GM19035 (cell line): ENCODE results near the gene PTGES2.
"Not testable (repeated sequence)": the region's sequence is repeated elsewhere in the genome, so short reads cannot be mapped to it uniquely, and the experiment has no call there.

ENCODE experiments used
- ATAC-seq: cut with Tn5 transposase; IDR thresholded peaks from one replicate; pipeline ENCODE4 v1.9.1; 2021; ENCODE audit not compliant: unreplicated experiment

PTGES2 gene

DNA sequence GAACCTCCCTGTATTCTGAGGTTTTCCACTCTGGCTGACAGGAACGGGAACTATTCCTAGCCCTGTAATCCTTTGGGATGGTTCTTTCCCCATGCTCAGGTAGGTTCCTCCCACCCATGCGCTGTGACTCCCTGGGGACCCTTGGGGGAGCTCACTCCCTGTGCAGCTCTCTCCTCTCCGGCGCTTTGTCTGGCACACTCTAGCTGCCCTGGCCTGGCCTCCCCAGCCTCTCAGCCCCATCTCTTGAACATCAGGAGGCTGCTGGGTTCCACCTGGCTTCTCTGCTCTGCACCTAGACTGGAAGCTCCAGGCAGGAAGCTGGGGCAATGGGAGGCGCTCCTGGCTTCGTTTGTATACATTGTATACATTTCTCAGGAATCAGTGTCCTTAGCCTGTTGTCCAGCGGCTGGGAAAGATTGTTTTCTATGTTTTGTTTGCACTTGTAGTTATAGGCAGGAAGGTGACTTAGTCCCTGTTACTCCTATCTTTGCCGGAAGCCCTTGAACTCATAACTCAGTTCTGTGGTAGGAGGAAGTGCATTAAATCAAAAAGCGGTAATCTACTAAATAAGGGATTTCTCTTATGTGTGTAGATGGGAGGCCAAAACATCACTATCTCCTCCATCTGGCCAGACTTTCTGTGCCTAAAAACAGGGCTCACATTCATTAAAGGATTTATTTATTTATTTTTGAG, 39.1 kb downstream of the PTGES2 start:
- no peak for ATAC-seq

DNA sequence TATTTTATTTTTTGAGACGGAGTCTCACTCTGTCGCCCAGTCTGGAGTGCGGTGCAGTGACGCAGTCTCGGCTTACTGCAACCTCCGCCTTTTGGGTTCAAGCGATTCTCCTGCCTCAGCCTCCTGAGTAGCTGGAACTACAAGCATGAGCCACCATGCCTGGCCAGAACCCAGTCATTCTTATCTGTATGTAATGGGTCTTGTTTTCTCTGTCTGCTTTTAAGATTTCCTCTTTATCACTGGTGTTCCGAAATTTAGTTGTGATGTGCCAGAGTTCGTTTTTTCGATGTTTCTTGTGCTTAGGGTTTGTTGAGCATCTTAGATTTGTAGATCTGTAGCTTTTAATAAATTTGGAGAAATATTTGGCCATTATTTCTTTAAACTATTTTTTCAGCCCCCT, 40.3 kb downstream of the PTGES2 start:
- ATAC-seq, result no peak

DNA sequence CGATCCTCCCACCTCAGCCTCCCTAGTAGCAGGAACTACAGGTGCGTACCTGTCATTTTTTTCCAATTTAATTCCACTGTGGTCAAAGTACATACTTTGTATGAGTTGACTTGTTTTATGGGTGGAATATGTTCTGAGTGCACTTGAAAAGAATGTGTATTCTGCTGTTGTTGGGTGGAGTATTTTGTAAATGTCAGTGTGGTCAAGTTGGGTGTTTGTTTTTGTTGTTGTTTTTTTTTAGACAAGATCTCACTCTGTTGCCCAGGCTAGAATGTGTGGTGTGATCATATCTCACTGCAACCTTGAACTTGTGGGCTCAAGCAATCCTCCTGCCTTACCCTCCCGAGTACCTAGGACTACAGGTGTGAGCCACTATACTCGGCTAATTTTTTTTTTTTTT, 41.6 kb downstream of the PTGES2 start:
- no peak for ATAC-seq

DNA sequence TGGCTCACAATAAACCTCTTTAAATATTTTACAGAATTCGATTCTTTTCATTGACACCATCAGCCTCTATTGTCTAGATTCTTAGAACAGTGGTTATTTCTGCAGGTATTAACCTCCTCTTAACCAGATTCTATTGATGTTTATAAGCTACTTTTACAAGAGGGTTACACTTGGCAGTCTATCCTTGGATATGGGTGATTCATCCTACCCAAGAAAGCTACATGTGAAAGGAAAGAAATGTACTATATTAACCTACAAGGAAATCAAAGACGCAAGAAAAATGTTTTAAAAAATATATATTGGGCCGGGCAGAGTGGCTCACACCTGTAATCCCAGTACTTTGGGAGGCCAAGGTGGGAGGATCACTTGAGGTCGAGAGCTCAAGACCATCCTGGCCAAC, 42.8 kb downstream of the PTGES2 start:
- ATAC-seq, result no peak

DNA sequence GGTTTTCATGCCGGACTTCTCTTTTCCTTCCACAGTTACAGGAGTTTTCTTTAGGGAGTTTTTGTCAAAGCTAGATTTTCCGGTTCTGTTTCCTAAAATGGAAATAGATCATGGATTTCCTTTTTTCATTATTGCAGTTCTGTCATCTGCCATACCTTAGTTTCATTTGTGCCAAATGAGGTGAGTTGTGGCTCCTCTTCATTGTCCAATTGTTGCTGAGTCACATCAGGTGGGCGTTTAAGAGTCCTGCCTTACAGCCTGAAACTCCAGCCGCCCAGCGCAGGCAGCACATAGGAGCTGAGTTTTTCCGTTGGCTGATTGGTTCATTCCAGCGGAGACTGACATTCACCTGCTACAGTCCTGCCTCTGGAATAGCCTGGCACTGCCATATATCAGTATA, 45.4 kb downstream of the PTGES2 start:
- ATAC-seq, result no peak

GRCh38 chr9:128081056-128081455, 46.5 kb downstream of the PTGES2 start:
- ATAC-seq, result no peak

DNA sequence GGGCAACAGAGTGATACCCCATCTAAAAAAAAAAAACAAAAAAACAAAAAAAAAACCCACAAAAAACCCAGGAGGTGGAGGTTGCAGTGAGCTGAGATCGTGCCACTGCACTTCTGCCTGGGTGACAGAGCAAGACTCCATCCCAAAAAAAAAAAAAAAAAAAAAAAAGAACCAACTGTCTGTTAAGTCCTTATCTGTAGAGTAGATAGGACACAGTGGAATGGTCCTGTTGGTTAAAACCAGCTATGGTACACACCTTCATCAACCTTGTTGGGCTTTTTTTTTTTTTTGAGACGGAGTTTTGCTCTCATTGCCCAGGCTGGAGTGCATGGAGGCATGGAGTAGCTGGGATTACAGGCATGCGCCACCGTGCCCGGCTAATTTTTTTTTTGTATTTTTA, 47.3 kb downstream of the PTGES2 start:
- ATAC-seq, result no peak

- ATAC-seq, result no peak
These were observed 48.8 kb downstream of the PTGES2 start for GRCh38 chr9:128078504-128079434.

GRCh38 chr9:128077847-128078503, 49.6 kb downstream of the PTGES2 start:
- ATAC-seq, result no peak

GRCh38 chr9:128073253-128073886, 54.2 kb downstream of the PTGES2 start:
- no peak for ATAC-seq

DNA sequence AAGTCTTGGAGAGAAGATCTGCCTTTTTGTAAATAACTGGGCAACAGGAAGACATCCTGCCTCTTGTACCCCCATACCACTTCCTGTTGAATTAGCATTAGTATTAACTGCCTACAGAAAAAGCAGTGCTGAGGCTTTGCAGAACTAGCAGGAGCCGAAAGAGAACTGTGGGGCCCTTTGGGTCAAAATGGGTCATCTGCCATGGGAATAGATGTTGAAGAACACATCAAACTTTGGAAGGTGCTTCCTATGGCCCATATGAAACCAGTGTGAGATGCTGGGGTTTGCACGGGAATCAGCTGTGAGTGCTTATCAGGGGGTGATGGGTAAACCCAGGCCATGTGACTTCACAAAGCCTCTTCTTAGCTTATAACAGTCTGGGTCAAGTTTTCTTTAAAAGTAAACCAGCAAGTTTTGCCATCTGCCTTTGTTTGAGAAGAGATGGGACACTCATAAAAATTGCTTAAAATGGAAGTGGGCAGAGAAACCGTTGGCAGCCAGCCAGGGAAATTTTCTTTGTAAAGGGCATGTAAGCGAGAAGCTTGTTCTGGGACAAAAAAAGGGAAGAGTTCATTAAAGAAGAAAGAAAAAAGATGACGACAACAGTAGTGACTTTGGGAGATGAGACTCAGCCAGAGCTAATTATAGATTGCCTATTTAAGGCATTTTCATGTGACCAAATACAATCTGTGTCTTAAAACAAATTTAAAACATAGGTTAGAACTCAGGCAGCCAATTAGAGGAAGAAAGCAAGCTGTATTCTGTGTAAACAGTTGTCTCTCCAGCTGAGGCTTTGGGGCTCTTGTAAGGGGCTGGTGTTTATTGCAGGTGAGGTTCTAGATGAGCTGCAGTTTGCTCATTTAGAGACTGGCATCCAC, 55.1 kb downstream of the PTGES2 start:
- no peak for ATAC-seq

DNA sequence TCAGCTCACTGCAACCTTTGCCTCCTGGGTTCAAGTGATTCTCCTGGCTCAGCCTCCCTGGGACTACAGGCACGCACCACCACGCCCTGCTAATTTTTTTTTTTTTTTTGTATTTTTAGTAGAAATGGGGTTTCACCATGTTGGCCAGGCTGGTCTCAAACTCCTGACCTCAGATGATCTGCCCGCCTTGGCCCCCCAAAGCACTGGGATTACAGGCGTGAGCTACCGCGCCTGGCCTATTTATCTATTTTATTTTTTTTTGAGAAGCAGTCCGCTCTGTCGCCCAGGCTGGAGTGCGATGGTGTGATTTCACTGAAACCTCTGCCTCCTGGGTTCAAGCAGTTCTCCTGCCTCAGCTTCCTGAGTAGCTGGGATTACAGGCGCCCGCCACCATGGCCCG, 56.1 kb downstream of the PTGES2 start:
- ATAC-seq, result not testable (repeated sequence)

- ATAC-seq, result no peak
These were observed 56.7 kb downstream of the PTGES2 start for GRCh38 chr9:128070874-128071273.
